B cell (primary cell): Measurements from ENCODE around the gene MZB1. TPM values are rescaled to one million over a fixed set of nuclear protein-coding genes. Genes with fewer than 3 reads are reported as not detected.

Experiments used
- ATAC-seq: fragments of 200-7000 bp; cut with Tn5 transposase; one replicate; pipeline ENCODE4 v1.10.0; 2021; ENCODE audit warnings: low read depth, mild to moderate bottlenecking, moderate number of reproducible peaks, moderate library complexity
- CTCF ChIA-PET: fragments of 350-600 bp; sonication (Branson Sonifier 250); formaldehyde crosslinking; loops from one replicate; lab custom pipeline; 2021; ENCODE audit warnings: antibody characterized with exemption, inconsistent platforms; lab: Charles Lee
- POLR2A ChIA-PET: fragments of 350-600 bp; sonication (Branson Sonifier 250); formaldehyde crosslinking; loops from one replicate; lab custom pipeline; 2021; ENCODE audit warnings: antibody characterized with exemption; lab: Charles Lee
- DNase-seq: peaks from one replicate; pipeline ENCODE4 v3.0.0; 2013
- H2AFZ ChIP-seq: 2 replicates; pipeline ENCODE4 v1.6.1; 2012; ENCODE audit warnings: mild to moderate bottlenecking, low read depth, low read length; ENCODE audit not compliant: insufficient read depth, poor library complexity, severe bottlenecking
- H3K27ac ChIP-seq, 2 donors: 1 replicate in 1 of 2; 2 replicates in 1 of 2; pipeline ENCODE4 v1.5.1; 2012 to 2013; ENCODE audit warnings: low read length in 2 of 2, mild to moderate bottlenecking in 2 of 2, moderate library complexity in 1 of 2
- H3K27me3 ChIP-seq, 4 experiments: fragments of 200-600 bp in 1 of 4; sonication (generic) in 1 of 4; replicated peaks in 1 of 4; 1 replicate in 2 of 4; 2 replicates in 2 of 4; pipeline versions ENCODE4 v1.6.1 to v1.7.0; 2013 to 2016; ENCODE audit warnings: low read length in 3 of 4, mild to moderate bottlenecking in 2 of 4, mixed read lengths in 1 of 4, moderate library complexity in 1 of 4; ENCODE audit not compliant: insufficient read depth in 4 of 4, control insufficient read depth in 3 of 4; ENCODE audit errors: control extremely low read depth in 1 of 4
- H3K36me3 ChIP-seq, 2 experiments: replicated peaks in 1 of 2; 1 replicate in 1 of 2; 2 replicates in 1 of 2; pipeline versions ENCODE4 v1.6.1 to v1.7.1; 2013; ENCODE audit warnings: low read length in 1 of 2; ENCODE audit not compliant: insufficient read depth in 2 of 2, control insufficient read depth in 1 of 2; ENCODE audit errors: control extremely low read depth in 1 of 2, extremely low read depth in 1 of 2
- H3K4me1 ChIP-seq, 2 donors: fragments of 200-600 bp in 1 of 2; sonication (generic) in 1 of 2; 1 replicate in 1 of 2; 2 replicates in 1 of 2; pipeline versions ENCODE4 v1.5.1 to v1.6.1; 2013 to 2017; ENCODE audit warnings: low read length in 2 of 2; ENCODE audit not compliant: control insufficient read depth in 2 of 2, insufficient read depth in 2 of 2
- H3K4me2 ChIP-seq: replicated peaks from 2 replicates; pipeline ENCODE3; 2012; ENCODE audit warnings: mild to moderate bottlenecking, low read depth, low read length; ENCODE audit not compliant: poor library complexity, severe bottlenecking
- H3K4me3 ChIP-seq, 5 experiments: fragments of 200-600 bp in 1 of 5; sonication (generic) in 1 of 5; 1 replicate in 3 of 5; 2 replicates in 2 of 5; pipeline versions ENCODE4 v1.5.1 to v1.7.0; 2011 to 2016; ENCODE audit warnings: low read length in 4 of 5, mild to moderate bottlenecking in 4 of 5, low read depth in 2 of 5, control low read depth in 1 of 5, moderate library complexity in 1 of 5; ENCODE audit not compliant: insufficient read depth in 1 of 5; ENCODE audit errors: control extremely low read depth in 1 of 5, extremely low read depth in 1 of 5
- H3K79me2 ChIP-seq: fragments of 200-600 bp; sonication (generic); one replicate; pipeline ENCODE4 v1.6.0; 2016; ENCODE audit warnings: low read length; ENCODE audit not compliant: control insufficient read depth, insufficient read depth
- H3K9ac ChIP-seq: fragments of 200-600 bp; sonication (generic); 2 replicates; pipeline ENCODE4 v1.6.1; 2017; ENCODE audit warnings: mild to moderate bottlenecking, low read length, moderate library complexity
- H3K9me3 ChIP-seq, 3 donors: one replicate each; pipeline versions ENCODE4 v1.6.1 to v1.7.1; 2013; ENCODE audit warnings: low read length in 2 of 3; ENCODE audit not compliant: control insufficient read depth in 2 of 3, insufficient read depth in 1 of 3; ENCODE audit errors: control extremely low read depth in 1 of 3
- H4K20me1 ChIP-seq: 2 replicates; pipeline ENCODE4 v1.6.0; 2012; ENCODE audit warnings: mild to moderate bottlenecking, low read length; ENCODE audit not compliant: insufficient read depth, control insufficient read depth, poor library complexity, severe bottlenecking
- H3K27ac Mint-ChIP-seq: one replicate; pipeline ENCODE4 v1.8.0; 2021; ENCODE audit warnings: mixed read lengths
- H3K27me3 Mint-ChIP-seq: one replicate; pipeline ENCODE4 v1.8.0; 2021; ENCODE audit warnings: mixed read lengths
- H3K4me1 Mint-ChIP-seq: one replicate; pipeline ENCODE4 v1.8.0; 2021; ENCODE audit warnings: mixed read lengths
- H3K4me3 Mint-ChIP-seq: one replicate; pipeline ENCODE4 v1.8.0; 2021; ENCODE audit warnings: mixed read lengths
- H3K9me3 Mint-ChIP-seq: one replicate; pipeline ENCODE4 v1.8.0; 2022; ENCODE audit warnings: mixed read lengths; ENCODE audit not compliant: insufficient read depth
- CTCF ChIP-seq: fragments of 200-600 bp; IDR thresholded peaks from one replicate; pipeline ENCODE4 v1.8.0; 2022; ENCODE audit warnings: antibody characterized with exemption, mild to moderate bottlenecking
- EZH2 ChIP-seq: IDR thresholded peaks from 2 replicates; pipeline ENCODE4 v1.6.1; 2012; ENCODE audit warnings: borderline replicate concordance, low read depth, mild to moderate bottlenecking, moderate library complexity, low read length; ENCODE audit not compliant: insufficient read depth, poor library complexity, severe bottlenecking
- WGBS: methylation state at CpG from one replicate; pipeline ENCODE4 v1.1.5; 2013; ENCODE audit warnings: missing lambda C conversion rate; ENCODE audit not compliant: insufficient coverage; 5-methylcytosine and 5-hydroxymethylcytosine counted together
- intact Hi-C: fragments of 100-400 bp; cut with micrococcal nuclease; formaldehyde crosslinking; loops from one replicate; pipeline ENCODE4 v1.10.0; 2022
- polyA plus RNA-seq: library from polyadenylated mRNA; depleted of rRNA; stranded (reverse); fragments of >200 nt; gene quantifications from 2 replicates; pipeline ENCODE4 v1.2.3, GENCODE V29; 2012
- total RNA-seq, 2 donors: library from RNA; stranded (reverse); fragments of 120-200 nt in 1 of 2; gene quantifications; 1 replicate in 1 of 2; 2 replicates in 1 of 2; pipeline versions ENCODE4 v1.2.3 to v1.2.4, GENCODE V29; 2013 to 2022

Gene MZB1
- total and polyA plus RNA-seq, 2 donors (not counting 1 experiment from before 2014, with no cell fraction given) = 72.2 to 306 TPM

GRCh38 chr5:139406963-139407362 is 17.2 kb upstream of the MZB1 start:
- Histone ChIP-seq H3K27me3 (no peaks in the 10 kb centered on the region), H3K4me3 (no peak overlapping the region), H3K9me3 (no peaks in the 10 kb centered on the region), H3K9ac (peak overlapping the region; percentile 26), H3K79me2 (peaks cover 8% of the 10 kb centered on the region), H3K4me2 (peak overlapping the region; percentile 60), H3K36me3 (no peaks in the 10 kb centered on the region), H2AFZ (peak overlapping the region; percentile 8), H3K4me1 (peaks cover 33 to 41% of the 10 kb centered on the region in 2 donors), H3K27ac (peak overlapping the region; percentile 50 to 78), H4K20me1 (no peaks in the 10 kb centered on the region)
- H3K27ac Mint-ChIP-seq = peak overlapping the region; percentile 64
- H3K9me3 Mint-ChIP-seq = no peaks in the 10 kb centered on the region
- 100% methylated on average over 2 of the region's 2 CpGs for WGBS
- no peak for ATAC-seq
- POLR2A ChIA-PET = interaction anchor here (1.0 to 1.6 kb wide), 2 partner anchors 14 to 32 kb away, joined by 3 to 6 read pairs; partner anchors contain the start of gene DNAJC18
- no peak for DNase-seq
- no peak overlapping the region for H3K4me3 Mint-ChIP-seq
- CTCF ChIA-PET = interaction anchor here (0.6 to 7.3 kb wide), 7 partner anchors 11 to 111 kb away, joined by 3 to 43 read pairs (median 5); partner anchors contain the start of gene PAIP2
- TF ChIP-seq CTCF = no peak
- TF ChIP-seq EZH2 = no peak
- H3K4me1 Mint-ChIP-seq = peaks cover 45% of the 10 kb centered on the region
- intact Hi-C loops = loop anchor here (5.0 to 10.0 kb wide), 4 partner anchors 110 to 942 kb away; partner anchors contain the start of gene EGR1
- no peaks in the 10 kb centered on the region for H3K27me3 Mint-ChIP-seq

GRCh38 chr5:139404484-139404840 is 14.7 kb upstream of the MZB1 start:
- Histone ChIP-seq H3K9me3 (no peaks in the 10 kb centered on the region), H2AFZ (peak overlapping the region; percentile 75), H3K79me2 (peaks cover 8% of the 10 kb centered on the region), H3K27ac (peak overlapping the region; percentile 85 to 86), H4K20me1 (no peaks in the 10 kb centered on the region), H3K4me1 (peaks cover 33 to 41% of the 10 kb centered on the region in 2 donors), H3K4me2 (peak overlapping the region; percentile 74), H3K27me3 (no peaks in the 10 kb centered on the region), H3K4me3 (peak overlapping the region; percentile 50 to 73 (median 68)), H3K36me3 (no peaks in the 10 kb centered on the region), H3K9ac (peak overlapping the region; percentile 38)
- ChIA-PET POLR2A (interaction anchor here (0.5 to 2.0 kb wide), 8 partner anchors 15 to 246 kb away, joined by 3 to 8 read pairs (median 4); partner anchors contain the start of genes CXXC5, DNAJC18, MATR3 and MZB1), CTCF (interaction anchor here (1.0 to 2.9 kb wide), 8 partner anchors 10 to 116 kb away, joined by 3 to 9 read pairs (median 6); partner anchors contain the start of genes DNAJC18, PAIP2 and PROB1)
- peaks cover 43% of the 10 kb centered on the region for H3K4me1 Mint-ChIP-seq
- no peaks in the 10 kb centered on the region for H3K9me3 Mint-ChIP-seq
- intact Hi-C loops = loop anchor here (1.0 to 10.0 kb wide), 10 partner anchors 10 to 940 kb away; partner anchors contain the start of genes DNAJC18, EGR1, MATR3 and MZB1
- TF ChIP-seq CTCF (no peak), EZH2 (no peak)
- H3K4me3 Mint-ChIP-seq = peak overlapping the region; percentile 95
- no peak for ATAC-seq
- peak overlapping the region; percentile 97 for H3K27ac Mint-ChIP-seq
- no peaks in the 10 kb centered on the region for H3K27me3 Mint-ChIP-seq
- no peak for DNase-seq
- 90% methylated on average over 2 of the region's 5 CpGs for WGBS
